ENCODE data around the gene GP1BB.

Gene GP1BB

DNA sequence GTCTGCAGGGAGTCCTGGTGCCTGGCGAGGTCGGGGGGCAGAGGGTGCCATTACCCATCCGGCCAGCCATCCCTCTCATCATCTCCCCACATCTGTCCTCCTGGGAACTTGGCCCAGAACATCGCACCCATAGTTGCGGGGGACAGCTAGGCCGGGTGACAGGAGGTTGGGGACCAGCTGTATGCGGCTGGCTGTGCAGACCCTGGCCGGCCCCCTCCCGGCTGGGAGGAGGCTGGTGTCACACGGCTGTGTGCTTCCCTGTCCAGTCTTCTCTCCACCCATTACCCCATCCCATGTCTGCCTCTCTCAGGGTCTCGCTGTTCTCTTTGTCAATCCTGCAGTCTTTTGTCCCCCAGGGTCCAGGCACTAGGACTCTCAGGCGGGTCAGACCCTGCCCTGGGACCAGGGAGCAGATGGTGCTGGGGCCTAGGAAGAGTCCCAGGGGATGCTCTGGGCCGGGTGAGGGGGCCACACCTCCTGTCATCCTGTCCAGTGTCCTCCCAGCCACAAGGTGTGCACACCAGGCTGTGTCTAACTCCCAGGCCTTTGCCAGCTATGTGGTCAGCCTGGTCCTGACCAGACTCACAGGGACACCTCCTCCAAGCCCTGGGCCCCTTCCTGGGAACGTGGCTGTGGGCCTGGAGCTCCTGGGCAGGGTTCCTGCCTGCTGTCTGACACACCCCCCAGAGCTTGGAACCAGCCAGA lies 30.8 kb downstream of the GP1BB start:
- Histone ChIP-seq H3K79me2 (ENCODE audit: control insufficient read depth, insufficient read depth, low read length, unreplicated experiment) (no peaks in the 10 kb centered on the region), H3K4me1 (ENCODE audit: control insufficient read depth, insufficient read depth, low read length, unreplicated experiment) (no peaks in the 10 kb centered on the region), H3K36me3 (ENCODE audit: insufficient read depth, low read length) (no peaks in the 10 kb centered on the region), H2AFZ (ENCODE audit: low read length, unreplicated experiment) (no peak overlapping the region), H3K27ac (ENCODE audit: low read depth, low read length) (no peak overlapping the region), H3K4me3 (ENCODE audit: low read depth, low read length) (no peak overlapping the region), H3K27me3 (ENCODE audit: insufficient read depth, low read length) (peaks cover 36% of the 10 kb centered on the region)

DNA sequence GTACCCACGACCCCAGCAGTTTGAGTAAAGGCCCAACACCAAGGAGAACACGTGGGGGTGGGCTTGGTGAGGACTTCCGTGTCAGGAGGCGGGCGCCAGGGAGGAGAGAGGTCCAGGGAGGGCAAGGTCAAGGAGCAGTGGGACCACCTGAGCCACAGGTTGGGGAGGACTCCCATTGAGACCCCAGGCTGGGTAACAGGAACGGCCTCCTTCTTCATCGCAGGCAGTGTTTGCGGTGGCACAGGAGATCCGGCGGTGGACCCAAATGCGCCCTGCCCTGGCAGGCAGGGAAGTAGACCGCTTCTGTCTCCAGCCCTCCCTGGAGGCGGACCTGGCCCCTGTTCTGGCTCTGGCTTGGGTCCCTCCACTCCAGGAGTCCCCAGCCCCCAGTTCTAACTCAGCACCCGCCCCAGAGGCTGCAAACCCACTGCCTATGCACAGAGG lies 31.4 kb downstream of the GP1BB start:
- Histone ChIP-seq H3K79me2 (ENCODE audit: control insufficient read depth, insufficient read depth, low read length, unreplicated experiment) (no peaks in the 10 kb centered on the region), H3K4me3 (ENCODE audit: low read depth, low read length) (peak overlapping the region; percentile 21; the same call in 1 of the 2 replicates), H3K4me1 (ENCODE audit: control insufficient read depth, insufficient read depth, low read length, unreplicated experiment) (no peaks in the 10 kb centered on the region), H3K27me3 (ENCODE audit: insufficient read depth, low read length) (peaks cover 40% of the 10 kb centered on the region), H3K36me3 (ENCODE audit: insufficient read depth, low read length) (no peaks in the 10 kb centered on the region), H3K27ac (ENCODE audit: low read depth, low read length) (no peak overlapping the region), H2AFZ (ENCODE audit: low read length, unreplicated experiment) (no peak overlapping the region)

DNA sequence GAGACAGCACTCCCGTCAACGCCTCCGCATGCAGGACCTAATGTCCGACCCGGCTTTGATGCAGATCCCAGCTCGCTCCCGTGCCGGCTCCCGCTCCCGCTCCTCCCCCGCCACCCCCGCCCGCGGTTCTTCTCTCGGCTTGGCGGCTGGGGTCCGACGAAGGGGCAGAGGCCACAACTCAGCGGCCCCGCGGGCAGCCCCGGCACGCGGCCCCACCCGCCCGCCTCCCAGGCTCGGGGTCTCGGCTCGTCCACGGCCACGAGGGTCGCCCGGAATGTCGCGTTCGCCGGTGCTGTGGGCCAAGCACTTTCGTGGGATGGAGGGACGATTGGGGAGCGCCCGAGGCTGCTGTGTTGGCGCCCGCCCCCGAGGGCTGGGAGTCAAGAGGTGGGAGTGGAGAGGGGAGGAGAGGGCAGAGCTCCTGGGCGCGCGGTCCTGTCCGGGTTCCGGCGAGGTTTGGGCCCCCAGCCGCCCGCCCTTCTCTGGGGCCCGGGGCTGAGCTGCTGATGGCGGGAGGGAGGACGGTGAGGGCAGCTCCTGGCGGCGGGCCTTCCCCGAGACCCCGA lies 31.9 kb downstream of the GP1BB start:
- Histone ChIP-seq H3K36me3 (ENCODE audit: insufficient read depth, low read length) (no peaks in the 10 kb centered on the region), H3K27ac (ENCODE audit: low read depth, low read length) (no peak overlapping the region), H3K4me1 (ENCODE audit: control insufficient read depth, insufficient read depth, low read length, unreplicated experiment) (no peaks in the 10 kb centered on the region), H3K27me3 (ENCODE audit: insufficient read depth, low read length) (peaks cover 42% of the 10 kb centered on the region), H2AFZ (ENCODE audit: low read length, unreplicated experiment) (no peak overlapping the region), H3K4me3 (ENCODE audit: low read depth, low read length) (peak overlapping the region; percentile 21; the same call in 1 of the 2 replicates), H3K79me2 (ENCODE audit: control insufficient read depth, insufficient read depth, low read length, unreplicated experiment) (no peaks in the 10 kb centered on the region)

DNA sequence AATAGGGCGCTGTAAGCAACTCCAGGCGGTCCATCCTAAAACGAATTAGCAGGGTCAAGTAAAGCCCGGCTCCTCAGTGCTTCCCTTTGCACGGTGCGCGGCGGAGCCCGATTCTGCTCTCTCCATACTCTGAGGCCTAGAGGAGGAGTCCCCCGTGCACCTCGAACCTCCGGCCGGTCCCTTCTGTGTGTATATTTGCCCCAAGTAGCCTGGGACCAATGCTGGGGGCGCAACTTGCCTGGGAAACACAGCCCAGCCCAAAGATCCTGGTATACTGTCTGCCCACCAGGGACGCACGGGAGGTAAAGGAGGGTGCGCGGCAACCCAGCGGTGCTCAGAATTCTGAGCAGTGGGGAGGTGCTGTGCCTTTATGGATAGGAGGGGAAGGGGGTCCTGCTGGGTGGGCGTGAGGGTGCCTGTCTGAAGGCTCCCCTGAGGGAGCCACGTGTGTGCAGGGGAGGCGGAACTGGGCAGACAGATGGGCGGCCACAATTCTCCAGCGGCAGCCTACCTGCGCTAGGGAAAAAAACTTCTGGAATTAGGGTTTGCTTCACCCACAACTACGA lies 32.5 kb downstream of the GP1BB start:
- no peak overlapping the region for H3K27ac ChIP-seq (ENCODE audit: low read depth, low read length)
- no peaks in the 10 kb centered on the region for H3K4me1 ChIP-seq (ENCODE audit: control insufficient read depth, insufficient read depth, low read length, unreplicated experiment)
- H3K27me3 ChIP-seq (ENCODE audit: insufficient read depth, low read length), result peaks cover 42% of the 10 kb centered on the region
- no peak overlapping the region for H2AFZ ChIP-seq (ENCODE audit: low read length, unreplicated experiment)
- H3K79me2 ChIP-seq (ENCODE audit: control insufficient read depth, insufficient read depth, low read length, unreplicated experiment), result no peaks in the 10 kb centered on the region
- H3K36me3 ChIP-seq (ENCODE audit: insufficient read depth, low read length), result no peaks in the 10 kb centered on the region
- H3K4me3 ChIP-seq (ENCODE audit: low read depth, low read length), result no peak overlapping the region

DNA sequence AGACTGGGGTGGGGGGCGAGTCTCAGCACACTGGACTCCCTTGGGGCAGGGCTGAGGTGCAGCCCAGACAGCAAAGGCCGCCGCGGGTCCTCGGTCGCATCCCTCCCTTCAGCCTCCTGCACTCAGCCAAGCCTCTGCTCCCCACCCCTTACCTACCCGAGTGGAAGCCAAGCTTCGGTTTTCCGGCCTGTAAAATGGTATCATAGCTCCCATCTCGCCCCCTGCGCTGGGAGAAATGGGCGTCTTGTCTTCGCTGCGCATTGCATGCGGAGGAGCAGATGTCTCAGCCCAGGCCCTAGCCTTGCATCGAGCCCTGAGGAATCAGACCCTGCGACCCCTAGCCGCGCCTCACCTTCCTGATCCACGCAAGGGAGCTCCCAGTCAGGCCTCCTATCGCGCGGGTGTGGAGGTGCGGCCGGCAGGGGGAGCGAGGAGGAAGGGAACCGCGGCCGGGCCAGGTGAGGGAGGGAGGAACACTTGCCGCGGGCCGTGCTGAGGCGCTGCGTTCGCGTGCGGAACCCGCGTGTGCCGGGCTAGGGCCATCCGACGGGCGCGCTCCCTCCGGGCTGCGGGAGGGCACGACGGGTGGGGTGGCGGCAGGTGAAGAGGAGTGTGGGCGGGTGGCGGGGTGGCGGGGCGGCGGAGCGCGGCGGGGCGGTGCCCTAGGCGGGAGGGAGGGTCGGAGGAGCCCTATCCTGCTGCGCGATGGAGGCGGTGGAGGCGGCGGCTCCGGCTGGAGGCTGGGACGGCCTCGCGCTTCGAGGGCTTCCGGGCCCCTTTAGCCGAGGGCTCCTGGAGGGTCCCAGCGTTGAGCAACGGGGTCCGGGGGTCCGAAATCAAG lies 33.2 kb downstream of the GP1BB start:
- Histone ChIP-seq H3K27me3 (ENCODE audit: insufficient read depth, low read length) (peaks cover 43% of the 10 kb centered on the region), H3K36me3 (ENCODE audit: insufficient read depth, low read length) (no peaks in the 10 kb centered on the region), H3K4me1 (ENCODE audit: control insufficient read depth, insufficient read depth, low read length, unreplicated experiment) (no peaks in the 10 kb centered on the region), H3K79me2 (ENCODE audit: control insufficient read depth, insufficient read depth, low read length, unreplicated experiment) (no peaks in the 10 kb centered on the region), H3K27ac (ENCODE audit: low read depth, low read length) (no peak overlapping the region), H2AFZ (ENCODE audit: low read length, unreplicated experiment) (no peak overlapping the region), H3K4me3 (ENCODE audit: low read depth, low read length) (no peak overlapping the region)

DNA sequence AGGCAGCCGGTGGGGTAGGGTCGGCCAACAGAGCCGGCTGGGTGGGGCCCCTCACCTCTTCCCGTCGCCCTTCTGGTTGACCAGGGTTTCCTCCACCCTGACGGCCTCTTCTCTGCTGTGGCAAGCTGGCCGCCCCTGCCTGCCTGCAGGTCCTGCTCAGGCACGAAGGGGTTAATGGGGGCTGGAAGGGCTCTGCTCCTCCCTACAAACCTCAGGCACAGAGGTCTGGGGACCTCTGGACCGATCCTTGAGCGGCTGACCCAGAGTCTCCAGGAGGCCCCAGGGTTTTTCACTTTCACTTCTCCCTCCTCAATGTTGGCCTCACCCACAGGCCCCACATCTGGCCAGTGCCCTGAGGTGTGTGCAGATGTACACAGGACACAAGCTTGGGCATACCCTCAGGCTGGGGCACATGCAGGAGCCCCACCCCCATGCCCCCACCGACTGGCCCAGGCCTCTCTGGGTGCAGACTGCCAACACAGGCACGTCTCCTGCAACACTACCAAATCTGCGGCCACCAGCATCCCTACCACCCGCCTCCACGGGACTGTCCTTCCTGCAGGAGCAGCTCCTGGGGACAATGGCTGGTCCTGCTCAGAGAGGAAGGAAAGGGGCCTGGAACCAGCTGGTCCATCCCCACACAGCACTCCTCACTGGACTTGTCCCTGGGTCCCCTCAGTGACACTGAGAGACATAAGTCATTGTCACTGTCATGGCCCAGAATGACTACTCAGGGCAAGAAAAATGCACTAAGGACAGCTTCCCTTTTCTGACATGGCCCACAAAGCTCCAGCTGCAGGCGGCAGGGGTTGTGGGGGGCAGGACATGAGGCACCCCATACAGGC lies 34.0 kb downstream of the GP1BB start:
- Histone ChIP-seq H3K27me3 (ENCODE audit: insufficient read depth, low read length) (peaks cover 45% of the 10 kb centered on the region), H3K4me3 (ENCODE audit: low read depth, low read length) (no peak overlapping the region), H3K79me2 (ENCODE audit: control insufficient read depth, insufficient read depth, low read length, unreplicated experiment) (no peaks in the 10 kb centered on the region), H2AFZ (ENCODE audit: low read length, unreplicated experiment) (no peak overlapping the region), H3K4me1 (ENCODE audit: control insufficient read depth, insufficient read depth, low read length, unreplicated experiment) (no peaks in the 10 kb centered on the region), H3K36me3 (ENCODE audit: insufficient read depth, low read length) (no peaks in the 10 kb centered on the region), H3K27ac (ENCODE audit: low read depth, low read length) (no peak overlapping the region)

DNA sequence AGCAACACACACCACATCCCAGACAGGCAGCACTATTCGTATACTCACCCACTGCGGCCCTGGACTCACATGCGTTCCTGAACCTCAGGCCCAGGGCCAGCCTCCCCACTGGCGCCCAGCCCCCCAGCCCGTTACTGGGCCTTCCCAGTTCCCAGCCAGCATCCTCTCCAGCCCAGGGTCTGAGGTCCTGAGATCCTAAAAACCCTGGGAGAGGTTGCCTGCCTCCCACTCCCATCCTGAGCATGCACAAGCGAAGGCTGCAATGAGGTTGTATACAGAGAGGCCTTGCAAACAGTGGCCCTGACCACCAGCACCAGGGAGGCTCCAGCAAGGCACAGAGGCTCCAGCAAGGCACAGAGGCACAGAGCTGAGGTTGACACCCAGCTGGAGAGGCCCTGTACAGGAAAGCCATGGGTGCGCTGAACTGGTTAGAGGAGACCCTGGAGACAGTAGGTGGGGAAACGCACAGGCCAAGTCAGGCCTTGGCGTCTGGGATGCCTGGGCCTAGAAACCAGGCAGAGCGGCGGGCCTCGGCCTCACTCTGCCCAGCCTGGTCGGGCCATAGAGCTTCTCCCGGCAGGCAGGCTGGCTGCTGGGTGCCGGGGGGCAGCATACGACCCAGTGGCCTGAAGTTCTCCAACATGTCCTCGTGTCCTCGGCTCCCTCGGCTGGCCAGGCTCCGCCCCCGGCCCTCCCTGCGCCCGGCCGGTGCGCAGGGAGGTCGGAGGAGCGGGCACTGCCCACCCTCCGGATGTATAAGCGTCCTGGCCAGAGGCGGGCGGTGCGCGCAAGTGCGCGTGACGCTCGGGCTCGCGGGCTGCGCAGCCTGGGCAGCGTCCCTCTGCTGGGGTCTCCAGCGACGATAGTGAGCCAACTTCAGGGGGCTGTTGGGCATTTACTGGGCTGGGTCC lies 34.9 kb downstream of the GP1BB start:
- Histone ChIP-seq H2AFZ (ENCODE audit: low read length, unreplicated experiment) (no peak overlapping the region), H3K79me2 (ENCODE audit: control insufficient read depth, insufficient read depth, low read length, unreplicated experiment) (no peaks in the 10 kb centered on the region), H3K4me1 (ENCODE audit: control insufficient read depth, insufficient read depth, low read length, unreplicated experiment) (no peaks in the 10 kb centered on the region), H3K27ac (ENCODE audit: low read depth, low read length) (no peak overlapping the region), H3K27me3 (ENCODE audit: insufficient read depth, low read length) (peaks cover 45% of the 10 kb centered on the region), H3K36me3 (ENCODE audit: insufficient read depth, low read length) (no peaks in the 10 kb centered on the region), H3K4me3 (ENCODE audit: low read depth, low read length) (no peak overlapping the region)

DNA sequence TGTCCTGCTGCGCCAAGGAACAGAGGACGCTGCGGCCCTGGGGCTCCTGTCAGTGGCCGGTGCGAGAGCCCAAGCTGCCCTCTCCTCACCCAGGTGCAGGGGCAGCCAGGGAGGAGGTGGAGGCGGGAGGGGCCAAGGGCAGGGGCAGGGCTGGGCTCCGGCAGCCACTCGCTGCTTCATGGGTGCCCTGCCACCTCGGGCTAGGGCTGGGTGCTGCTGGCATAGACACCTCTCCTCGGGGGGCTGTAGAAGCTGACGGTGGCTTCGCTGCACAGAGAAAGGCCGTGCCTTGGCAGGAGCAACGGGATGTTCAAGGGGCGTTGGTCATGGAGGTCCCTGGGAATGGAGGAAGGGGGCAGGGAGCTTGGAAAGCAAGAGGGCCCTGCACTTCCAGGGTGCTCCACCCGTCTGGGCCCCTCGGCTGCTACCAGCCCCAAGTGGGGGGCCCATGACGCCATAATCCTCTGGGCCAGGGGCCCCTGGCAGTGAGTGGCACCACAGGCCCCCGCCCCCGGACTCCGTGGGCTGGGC lies 35.6 kb downstream of the GP1BB start:
- Histone ChIP-seq H3K79me2 (ENCODE audit: control insufficient read depth, insufficient read depth, low read length, unreplicated experiment) (no peaks in the 10 kb centered on the region), H3K4me1 (ENCODE audit: control insufficient read depth, insufficient read depth, low read length, unreplicated experiment) (no peaks in the 10 kb centered on the region), H3K27me3 (ENCODE audit: insufficient read depth, low read length) (peaks cover 45% of the 10 kb centered on the region), H3K27ac (ENCODE audit: low read depth, low read length) (no peak overlapping the region), H3K36me3 (ENCODE audit: insufficient read depth, low read length) (no peaks in the 10 kb centered on the region), H2AFZ (ENCODE audit: low read length, unreplicated experiment) (no peak overlapping the region), H3K4me3 (ENCODE audit: low read depth, low read length) (no peak overlapping the region)

DNA sequence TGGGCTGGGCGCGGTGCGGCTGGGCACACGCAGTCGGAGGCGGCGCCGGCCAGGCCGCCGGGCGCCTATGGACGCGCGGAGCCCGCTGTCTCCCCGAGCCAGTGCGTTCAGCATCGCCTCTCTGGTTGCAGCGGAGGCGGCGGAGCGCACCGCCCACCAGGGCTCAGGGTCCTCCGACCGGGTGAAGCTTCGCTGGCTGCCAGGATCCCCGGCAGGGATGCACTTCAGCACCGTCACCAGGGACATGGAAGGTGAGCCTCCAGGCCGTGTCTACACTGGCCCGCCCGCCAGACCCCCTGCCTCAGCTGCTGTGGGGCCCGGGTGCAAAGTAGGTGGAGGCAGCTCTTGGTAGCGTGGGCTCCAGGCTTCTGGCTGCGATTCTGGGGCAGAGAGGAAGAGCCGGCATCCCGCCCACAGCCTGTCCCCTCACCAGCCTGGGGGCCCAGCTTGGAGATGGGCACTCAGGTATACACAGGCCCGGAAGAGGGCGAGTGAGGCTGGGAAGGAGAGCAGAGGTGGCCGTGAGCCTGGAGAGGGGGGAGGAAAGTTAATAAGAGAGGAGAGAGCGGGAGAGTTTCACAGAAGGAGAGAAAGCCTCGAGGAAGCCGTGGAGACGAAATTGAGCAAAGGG lies 36.2 kb downstream of the GP1BB start:
- Histone ChIP-seq H3K27ac (ENCODE audit: low read depth, low read length) (no peak overlapping the region), H3K4me1 (ENCODE audit: control insufficient read depth, insufficient read depth, low read length, unreplicated experiment) (no peaks in the 10 kb centered on the region), H3K27me3 (ENCODE audit: insufficient read depth, low read length) (peaks cover 40% of the 10 kb centered on the region), H2AFZ (ENCODE audit: low read length, unreplicated experiment) (no peak overlapping the region), H3K79me2 (ENCODE audit: control insufficient read depth, insufficient read depth, low read length, unreplicated experiment) (no peaks in the 10 kb centered on the region), H3K36me3 (ENCODE audit: insufficient read depth, low read length) (no peaks in the 10 kb centered on the region), H3K4me3 (ENCODE audit: low read depth, low read length) (peak overlapping the region; percentile 19; the same call in 1 of the 2 replicates)
